OCI-LY3 (cell line): Measurements from ENCODE around the gene SCUBE2.

Source experiments
- H2AFZ ChIP-seq: fragments of 200-600, 300-600 bp; shearing (Covaris generic); 2 replicates; pipeline ENCODE4 v1.6.0; 2014; ENCODE audit warnings: antibody characterized with exemption, low read depth, low read length
- H3K27ac ChIP-seq: fragments of 200-600, 300-600 bp; sonication (generic); 2 replicates; pipeline ENCODE4 v1.5.1; 2014; ENCODE audit warnings: mild to moderate bottlenecking, low read length, moderate library complexity, mixed read lengths
- H3K27me3 ChIP-seq: fragments of 200-600, 300-600 bp; sonication (generic); 2 replicates; pipeline ENCODE4 v1.6.1; 2014; ENCODE audit warnings: low read depth, low read length, mixed read lengths
- H3K36me3 ChIP-seq: fragments of 200-600, 300-600 bp; sonication (generic); replicated peaks from 2 replicates; pipeline ENCODE3; 2014; ENCODE audit warnings: low read depth, low read length, mixed read lengths
- H3K4me1 ChIP-seq: fragments of 300-600, 200-600 bp; sonication (generic); 2 replicates; pipeline ENCODE4 v1.6.1; 2014; ENCODE audit warnings: low read length, mixed read lengths
- H3K4me2 ChIP-seq: fragments of 200-600, 300-600 bp; sonication (generic); 2 replicates; pipeline ENCODE4 v1.6.1; 2014; ENCODE audit warnings: low read length, mixed read lengths
- H3K4me3 ChIP-seq: fragments of 300-600, 200-600 bp; sonication (generic); 2 replicates; pipeline ENCODE4 v1.5.1; 2014; ENCODE audit warnings: antibody characterized with exemption, mild to moderate bottlenecking, low read length, moderate library complexity
- H3K79me2 ChIP-seq: fragments of 300-600, 200-600 bp; shearing (Covaris generic); 2 replicates; pipeline ENCODE4 v1.6.1; 2014; ENCODE audit warnings: mild to moderate bottlenecking, low read length, mixed read lengths
- H3K9ac ChIP-seq: fragments of 300-600, 200-600 bp; shearing (Covaris generic); 2 replicates; pipeline ENCODE4 v1.6.0; 2014; ENCODE audit warnings: mild to moderate bottlenecking, low read length, moderate library complexity
- H3K9me3 ChIP-seq: fragments of 200-600, 300-600 bp; shearing (Covaris generic); 2 replicates; pipeline ENCODE4 v1.6.1; 2014; ENCODE audit warnings: low read length, mixed read lengths; ENCODE audit not compliant: insufficient read depth
- H4K20me1 ChIP-seq: fragments of 200-600, 300-600 bp; sonication (generic); 2 replicates; pipeline ENCODE4 v1.6.1; 2016; ENCODE audit warnings: low read length, mixed read lengths; ENCODE audit not compliant: insufficient read depth
- CTCF ChIP-seq: fragments of 200-600, 300-600 bp; sonication (generic); IDR thresholded peaks from 2 replicates; pipeline ENCODE4 v1.5.1; 2014; ENCODE audit warnings: antibody characterized with exemption, low read length, low read depth
- EZH2phosphoT487 ChIP-seq: fragments of 200-600 bp; shearing (Covaris generic); IDR thresholded peaks from 2 replicates; pipeline ENCODE4 v1.6.1; 2018; ENCODE audit warnings: antibody characterized with exemption, mixed run types, low read depth

Gene SCUBE2

GRCh38 chr11:9056467-9056866 is 34.9 kb downstream of the SCUBE2 start:
- TF ChIP-seq CTCF: no peak
- no peak for TF ChIP-seq EZH2phosphoT487
- H3K9me3 ChIP-seq: no peaks in the 10 kb centered on the region
- peaks cover 30% of the 10 kb centered on the region for H3K4me1 ChIP-seq

GRCh38 chr11:9053316-9054035 is 37.9 kb downstream of the SCUBE2 start:
- TF ChIP-seq CTCF (no peak), EZH2phosphoT487 (no peak)
- Histone ChIP-seq H3K36me3 (no peaks in the 10 kb centered on the region), H3K4me1 (peaks cover 5% of the 10 kb centered on the region), H3K27ac (no peak overlapping the region), H4K20me1 (no peaks in the 10 kb centered on the region), H3K4me2 (no peak overlapping the region), H2AFZ (no peak overlapping the region), H3K79me2 (no peaks in the 10 kb centered on the region), H3K4me3 (no peak overlapping the region), H3K9me3 (no peaks in the 10 kb centered on the region), H3K27me3 (peaks cover 10% of the 10 kb centered on the region), H3K9ac (no peak overlapping the region)

More at GRCh38 chr11:9056467-9056866, 34.9 kb downstream of the SCUBE2 start:
- H3K4me2 ChIP-seq: no peak overlapping the region
- H3K79me2 ChIP-seq: no peaks in the 10 kb centered on the region
- H3K4me3 ChIP-seq: no peak overlapping the region
- peaks cover 25% of the 10 kb centered on the region for H3K27me3 ChIP-seq
- no peak overlapping the region for H3K9ac ChIP-seq
- H4K20me1 ChIP-seq: no peaks in the 10 kb centered on the region
- no peaks in the 10 kb centered on the region for H3K36me3 ChIP-seq
- no peak overlapping the region for H3K27ac ChIP-seq
- H2AFZ ChIP-seq: no peak overlapping the region

GRCh38 chr11:9052316-9052715 is 39.1 kb downstream of the SCUBE2 start:
- no peak for TF ChIP-seq CTCF
- TF ChIP-seq EZH2phosphoT487: no peak
- no peaks in the 10 kb centered on the region for H4K20me1 ChIP-seq
- H3K36me3 ChIP-seq: no peaks in the 10 kb centered on the region
- H3K79me2 ChIP-seq: no peaks in the 10 kb centered on the region
- no peaks in the 10 kb centered on the region for H3K4me1 ChIP-seq
- no peaks in the 10 kb centered on the region for H3K9me3 ChIP-seq
- H3K27me3 ChIP-seq: peaks cover 6% of the 10 kb centered on the region
- H3K4me2 ChIP-seq: no peak overlapping the region
- H3K27ac ChIP-seq: no peak overlapping the region
- H2AFZ ChIP-seq: no peak overlapping the region
- H3K9ac ChIP-seq: no peak overlapping the region
- no peak overlapping the region for H3K4me3 ChIP-seq

- H4K20me1 ChIP-seq: no peaks in the 10 kb centered on the region
- no peaks in the 10 kb centered on the region for H3K4me1 ChIP-seq
- no peak overlapping the region for H3K4me2 ChIP-seq
- H3K36me3 ChIP-seq: no peaks in the 10 kb centered on the region
- H3K27me3 ChIP-seq: no peaks in the 10 kb centered on the region
- no peaks in the 10 kb centered on the region for H3K79me2 ChIP-seq
- no peak overlapping the region for H3K4me3 ChIP-seq
- no peaks in the 10 kb centered on the region for H3K9me3 ChIP-seq
- no peak for TF ChIP-seq EZH2phosphoT487
- no peak for TF ChIP-seq CTCF
- H3K27ac ChIP-seq: no peak overlapping the region
- H2AFZ ChIP-seq: no peak overlapping the region
- H3K9ac ChIP-seq: no peak overlapping the region
Observed at GRCh38 chr11:9049959-9050358, 41.4 kb downstream of the SCUBE2 start.
